Breast epithelium (tissue), 3 donors: ENCODE measurements around the gene CCDC80.

Source experiments
- POLR2AphosphoS5 ChIP-seq, 3 donors: sonication (generic); formaldehyde crosslinking; IDR thresholded peaks; one replicate each; pipeline ENCODE4 v1.6.1; 2017; ENCODE audit warnings: antibody characterized with exemption in 3 of 3
- TF ChIP-seq, protein P1 (sequence below), 3 donors: fragments of 450-650 bp; IDR thresholded peaks; one replicate each; pipeline ENCODE4 v1.5.1; 2016 to 2017; ENCODE audit warnings: antibody characterized with exemption in 3 of 3, mild to moderate bottlenecking in 3 of 3, moderate library complexity in 3 of 3

DNA sequence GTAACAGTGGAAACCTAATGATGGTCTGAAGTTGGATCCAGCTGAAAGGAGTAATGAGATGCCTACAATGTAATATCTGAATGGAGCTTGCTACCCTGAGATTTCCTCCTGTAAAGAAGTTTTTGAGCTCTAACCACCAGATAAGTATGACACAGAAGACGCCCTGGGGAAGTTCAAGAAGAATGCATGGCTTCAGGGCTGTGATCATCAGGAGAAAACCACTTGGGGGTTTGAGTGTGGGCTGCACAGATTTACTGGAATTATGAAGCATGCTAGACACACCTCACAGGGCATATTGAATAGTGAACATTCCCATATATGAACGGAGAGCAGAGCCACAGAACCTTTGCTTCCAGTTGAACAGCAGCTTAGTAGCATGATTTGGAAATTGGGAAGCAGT lies 10.6 kb upstream of the CCDC80 start:
- no peak for TF ChIP-seq POLR2AphosphoS5 (IDR thresholded peaks at IDR 0.05)
- TF ChIP-seq, protein P1, sequence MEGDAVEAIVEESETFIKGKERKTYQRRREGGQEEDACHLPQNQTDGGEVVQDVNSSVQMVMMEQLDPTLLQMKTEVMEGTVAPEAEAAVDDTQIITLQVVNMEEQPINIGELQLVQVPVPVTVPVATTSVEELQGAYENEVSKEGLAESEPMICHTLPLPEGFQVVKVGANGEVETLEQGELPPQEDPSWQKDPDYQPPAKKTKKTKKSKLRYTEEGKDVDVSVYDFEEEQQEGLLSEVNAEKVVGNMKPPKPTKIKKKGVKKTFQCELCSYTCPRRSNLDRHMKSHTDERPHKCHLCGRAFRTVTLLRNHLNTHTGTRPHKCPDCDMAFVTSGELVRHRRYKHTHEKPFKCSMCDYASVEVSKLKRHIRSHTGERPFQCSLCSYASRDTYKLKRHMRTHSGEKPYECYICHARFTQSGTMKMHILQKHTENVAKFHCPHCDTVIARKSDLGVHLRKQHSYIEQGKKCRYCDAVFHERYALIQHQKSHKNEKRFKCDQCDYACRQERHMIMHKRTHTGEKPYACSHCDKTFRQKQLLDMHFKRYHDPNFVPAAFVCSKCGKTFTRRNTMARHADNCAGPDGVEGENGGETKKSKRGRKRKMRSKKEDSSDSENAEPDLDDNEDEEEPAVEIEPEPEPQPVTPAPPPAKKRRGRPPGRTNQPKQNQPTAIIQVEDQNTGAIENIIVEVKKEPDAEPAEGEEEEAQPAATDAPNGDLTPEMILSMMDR (IDR thresholded peaks at IDR 0.05) = no peak
